ENCODE data around the gene DOCK6. TPM values are rescaled to one million over a fixed set of nuclear protein-coding genes. Genes with fewer than 3 reads are reported as not detected.

DOCK6 gene
- total and polyA plus RNA-seq, 2 experiments from 2014 or later, result 17.4 to 36.8 TPM

GRCh38 chr19:11227195-11227886 lies 35.0 kb downstream of the DOCK6 start:
- no peaks in the 10 kb centered on the region for H3K4me1 ChIP-seq (ENCODE audit: insufficient read depth)
- H3K27me3 ChIP-seq, result no peaks in the 10 kb centered on the region
- H3K9me3 ChIP-seq (ENCODE audit: low read depth), result no peaks in the 10 kb centered on the region
- no peak overlapping the region for H2AFZ ChIP-seq
- no peaks in the 10 kb centered on the region for H4K20me1 ChIP-seq (ENCODE audit: insufficient read depth, poor library complexity, severe bottlenecking)
- H3K9me2 ChIP-seq (replicated peaks; ENCODE audit: insufficient read depth), result no peaks in the 10 kb centered on the region
- no peak overlapping the region for H3K4me2 ChIP-seq
- no peak for DNase-seq (ENCODE audit: low spot score)
- no peak overlapping the region for H3K4me3 ChIP-seq
- no peaks in the 10 kb centered on the region for H3K36me3 ChIP-seq (replicated peaks; ENCODE audit: insufficient read depth, low read depth)
- no peak overlapping the region for H3K27ac ChIP-seq
- 88% methylated on average over 14 of the region's 14 CpGs for WGBS (ENCODE audit: low lambda C conversion rate, missing lambda C conversion rate)
- TF ChIP-seq EZH2 (IDR thresholded peaks at IDR 0.05; ENCODE audit: borderline replicate concordance) (no peak), EZH2phosphoT487 (IDR thresholded peaks at IDR 0.05; ENCODE audit: low read depth, severe bottlenecking, unreplicated experiment) (no peak), CTCF (IDR thresholded peaks at IDR 0.05; ENCODE audit: poor library complexity) (no peak)
- H3K79me2 ChIP-seq, result no peaks in the 10 kb centered on the region

DNA sequence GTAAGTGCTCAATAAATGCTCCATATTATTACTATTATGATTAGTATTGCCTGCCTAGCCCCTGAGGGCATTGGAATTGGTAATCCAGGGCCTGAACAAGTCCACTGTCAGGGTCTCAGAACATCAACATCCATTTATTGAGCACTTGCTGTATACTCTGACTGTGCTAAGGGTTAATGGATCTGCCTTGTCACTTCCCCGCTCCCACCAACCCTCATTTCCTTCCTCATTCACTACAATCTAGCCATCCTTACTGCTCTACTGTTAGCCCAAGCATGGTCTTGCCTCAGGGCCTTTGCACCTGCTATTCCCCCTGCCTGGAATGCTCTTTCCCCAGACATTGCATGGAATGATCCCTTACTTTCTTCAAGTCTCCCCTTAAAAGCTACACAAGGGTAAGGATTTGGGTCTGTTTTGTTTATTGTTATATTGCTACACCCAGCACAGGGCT lies 35.6 kb downstream of the DOCK6 start:
- no peaks in the 10 kb centered on the region for H3K9me3 ChIP-seq (ENCODE audit: low read depth)
- H3K4me3 ChIP-seq, result no peak overlapping the region
- TF ChIP-seq EZH2phosphoT487 (IDR thresholded peaks at IDR 0.05; ENCODE audit: low read depth, severe bottlenecking, unreplicated experiment), result no peak
- TF ChIP-seq EZH2 (IDR thresholded peaks at IDR 0.05; ENCODE audit: borderline replicate concordance), result no peak
- no peak for TF ChIP-seq CTCF (IDR thresholded peaks at IDR 0.05; ENCODE audit: poor library complexity)
- no peak for DNase-seq (ENCODE audit: low spot score)
- no peaks in the 10 kb centered on the region for H3K27me3 ChIP-seq
- no peaks in the 10 kb centered on the region for H3K79me2 ChIP-seq
- WGBS (ENCODE audit: low lambda C conversion rate, missing lambda C conversion rate), result 100% methylated on average over 1 of the region's 1 CpG
- no peaks in the 10 kb centered on the region for H3K36me3 ChIP-seq (replicated peaks; ENCODE audit: insufficient read depth, low read depth)
- H3K9me2 ChIP-seq (replicated peaks; ENCODE audit: insufficient read depth), result no peaks in the 10 kb centered on the region
- H4K20me1 ChIP-seq (ENCODE audit: insufficient read depth, poor library complexity, severe bottlenecking), result no peaks in the 10 kb centered on the region
- H2AFZ ChIP-seq, result no peak overlapping the region
- no peak overlapping the region for H3K27ac ChIP-seq
- H3K4me1 ChIP-seq (ENCODE audit: insufficient read depth), result no peaks in the 10 kb centered on the region
- no peak overlapping the region for H3K4me2 ChIP-seq

- no peak for TF ChIP-seq CTCF (IDR thresholded peaks at IDR 0.05; ENCODE audit: poor library complexity)
- TF ChIP-seq EZH2 (IDR thresholded peaks at IDR 0.05; ENCODE audit: borderline replicate concordance), result no peak
- no peak for TF ChIP-seq EZH2phosphoT487 (IDR thresholded peaks at IDR 0.05; ENCODE audit: low read depth, severe bottlenecking, unreplicated experiment)
- no peaks in the 10 kb centered on the region for H3K9me2 ChIP-seq (replicated peaks; ENCODE audit: insufficient read depth)
- no peak overlapping the region for H2AFZ ChIP-seq
- H3K36me3 ChIP-seq (replicated peaks; ENCODE audit: insufficient read depth, low read depth), result peaks cover 3% of the 10 kb centered on the region
- no peaks in the 10 kb centered on the region for H3K27me3 ChIP-seq
- H4K20me1 ChIP-seq (ENCODE audit: insufficient read depth, poor library complexity, severe bottlenecking), result no peaks in the 10 kb centered on the region
- H3K79me2 ChIP-seq, result no peaks in the 10 kb centered on the region
- DNase-seq (ENCODE audit: low spot score), result no peak
- WGBS (ENCODE audit: low lambda C conversion rate, missing lambda C conversion rate), result 100% methylated on average over 3 of the region's 3 CpGs
- no peak overlapping the region for H3K4me3 ChIP-seq
- no peak overlapping the region for H3K27ac ChIP-seq
- no peak overlapping the region for H3K4me2 ChIP-seq
- H3K4me1 ChIP-seq (ENCODE audit: insufficient read depth), result no peaks in the 10 kb centered on the region
- no peaks in the 10 kb centered on the region for H3K9me3 ChIP-seq (ENCODE audit: low read depth)
Measured at GRCh38 chr19:11225815-11226214, 36.5 kb downstream of the DOCK6 start.

Measured in hepatocyte (in vitro differentiated cells).